Subcutaneous abdominal adipose tissue (tissue), 5 donors: ENCODE data around the gene OMP.
A peak's percentile ranks its signal among the peaks of the same experiment; 100 is the strongest.
"Not testable (repeated sequence)": the region's sequence is repeated elsewhere in the genome, so short reads cannot be mapped to it uniquely, and the experiment has no call there.

Experiments used
- H3K27ac ChIP-seq: one replicate; pipeline ENCODE4 v1.7.0; 2013; ENCODE audit warnings: low read depth, mild to moderate bottlenecking, inconsistent platforms, low read length, moderate library complexity
- H3K27me3 ChIP-seq, 5 donors: one replicate each; pipeline ENCODE4 v1.7.0; 2013; ENCODE audit warnings: low read length in 5 of 5, inconsistent platforms in 1 of 5; ENCODE audit not compliant: control insufficient read depth in 5 of 5, insufficient read depth in 4 of 5
- H3K36me3 ChIP-seq, 5 donors: one replicate each; pipeline ENCODE4 v1.7.0; 2013; ENCODE audit warnings: low read length in 5 of 5; ENCODE audit not compliant: control insufficient read depth in 5 of 5, insufficient read depth in 5 of 5
- H3K4me1 ChIP-seq, 5 donors: one replicate each; pipeline ENCODE4 v1.7.0; 2013; ENCODE audit warnings: low read length in 5 of 5, mild to moderate bottlenecking in 3 of 5, moderate library complexity in 1 of 5; ENCODE audit not compliant: control insufficient read depth in 5 of 5, insufficient read depth in 5 of 5
- H3K4me3 ChIP-seq, 5 donors: one replicate each; pipeline ENCODE4 v1.7.0; 2013; ENCODE audit warnings: low read length in 5 of 5, low read depth in 1 of 5
- H3K9ac ChIP-seq, 5 donors: one replicate each; pipeline ENCODE4 v1.7.0; 2013; ENCODE audit warnings: low read length in 5 of 5, mild to moderate bottlenecking in 4 of 5, moderate library complexity in 3 of 5
- H3K9me3 ChIP-seq, 5 donors: one replicate each; pipeline ENCODE4 v1.7.0; 2013; ENCODE audit warnings: low read length in 5 of 5; ENCODE audit not compliant: control insufficient read depth in 5 of 5
- donor health status: healthy.
- donor health status: healthy.
- donor health status: healthy.
- donor health status: healthy.
- donor health status: healthy.

Gene OMP

DNA sequence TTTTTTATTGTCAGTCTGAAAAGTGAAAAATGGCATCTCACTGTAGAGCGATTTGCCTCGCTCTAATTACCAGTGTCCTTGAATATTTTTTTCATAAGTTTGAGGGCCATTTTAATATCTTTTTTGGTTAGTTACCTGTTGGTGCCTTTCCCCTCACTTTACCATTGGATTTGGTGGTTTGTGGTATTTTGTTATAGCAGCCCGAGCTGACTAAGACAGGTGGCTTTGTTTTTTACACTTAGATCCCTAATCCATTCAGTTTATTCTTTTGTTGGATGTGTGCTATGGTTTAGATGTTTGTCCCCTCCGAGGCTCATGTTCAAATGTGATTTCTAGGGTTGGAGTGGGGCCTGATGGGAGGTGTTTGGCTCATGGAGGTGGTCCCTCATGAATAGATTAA is 42.4 kb upstream of the OMP start:
- H3K27ac ChIP-seq = no peak overlapping the region
- peaks cover 0 to 24% (median 14%) of the 10 kb centered on the region in 5 donors for H3K9me3 ChIP-seq
- no peak overlapping the region for H3K9ac ChIP-seq
- H3K27me3 ChIP-seq = no peaks in the 10 kb centered on the region
- no peak overlapping the region for H3K4me3 ChIP-seq
- H3K4me1 ChIP-seq = no peaks in the 10 kb centered on the region
- H3K36me3 ChIP-seq = no peaks in the 10 kb centered on the region

DNA sequence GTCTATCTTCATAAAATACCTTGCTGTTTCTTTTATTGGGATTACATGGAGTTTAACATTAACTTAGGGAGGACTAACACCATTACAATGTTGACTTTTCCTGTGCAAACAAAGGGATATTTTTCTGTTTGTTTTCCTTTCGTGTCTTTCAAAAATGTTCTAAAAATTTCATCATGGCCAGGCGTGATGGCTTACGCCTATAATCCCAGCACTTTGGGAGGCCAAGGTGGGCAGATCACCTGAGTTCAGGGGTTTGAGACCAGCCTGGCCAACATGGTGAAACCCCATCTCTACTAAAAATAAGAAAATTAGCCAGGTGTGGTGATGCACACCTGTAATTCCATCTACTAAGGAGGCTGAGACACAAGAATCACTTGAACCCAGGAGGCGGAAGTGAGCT is 41.4 kb upstream of the OMP start:
- peaks cover 0 to 19% (median 8%) of the 10 kb centered on the region in 5 donors for H3K9me3 ChIP-seq
- not testable (repeated sequence) for H3K9ac ChIP-seq, H3K4me3 ChIP-seq, H3K36me3 ChIP-seq, H3K27ac ChIP-seq, H3K27me3 ChIP-seq, H3K4me1 ChIP-seq

DNA sequence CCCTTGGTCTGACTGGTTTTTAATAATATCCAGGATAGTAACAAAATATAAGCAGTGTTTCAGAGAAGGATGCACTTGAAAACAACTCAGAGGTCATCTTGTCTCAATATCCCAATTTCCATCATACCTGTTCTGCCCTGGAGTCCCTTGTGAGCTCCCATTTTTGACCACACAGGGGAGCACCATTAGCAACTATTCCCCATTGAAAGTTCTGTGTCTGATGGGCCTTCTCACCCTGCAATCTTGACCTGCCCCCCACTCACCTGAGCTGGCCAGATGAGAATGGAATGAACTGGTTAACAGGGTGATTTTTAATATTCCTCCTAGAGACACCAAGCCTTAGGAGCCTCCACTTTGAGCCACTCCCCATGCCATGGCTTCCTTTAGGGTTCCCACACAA is 39.7 kb upstream of the OMP start:
- Histone ChIP-seq H3K9ac (no peak overlapping the region), H3K27me3 (no peaks in the 10 kb centered on the region), H3K27ac (no peak overlapping the region), H3K9me3 (peaks cover 0 to 6% (median 0%) of the 10 kb centered on the region in 5 donors), H3K36me3 (no peaks in the 10 kb centered on the region), H3K4me1 (peaks cover 0 to 20% (median 16%) of the 10 kb centered on the region in 5 donors), H3K4me3 (no peak overlapping the region)

GRCh38 chr11:77063407-77063806 is 39.2 kb upstream of the OMP start:
- Histone ChIP-seq H3K36me3 (no peaks in the 10 kb centered on the region), H3K4me3 (no peak overlapping the region), H3K4me1 (peaks cover 0 to 25% (median 19%) of the 10 kb centered on the region in 5 donors), H3K27ac (no peak overlapping the region), H3K9ac (no peak overlapping the region), H3K27me3 (no peaks in the 10 kb centered on the region), H3K9me3 (peaks cover 0 to 6% (median 0%) of the 10 kb centered on the region in 5 donors)

- Histone ChIP-seq H3K36me3 (no peaks in the 10 kb centered on the region), H3K4me1 (peaks cover 0 to 25% (median 19%) of the 10 kb centered on the region in 5 donors)
These were observed 38.8 kb upstream of the OMP start for GRCh38 chr11:77063861-77064260.

GRCh38 chr11:77064648-77065217 is 37.9 kb upstream of the OMP start:
- Histone ChIP-seq H3K9me3 (peaks cover 0 to 6% (median 0%) of the 10 kb centered on the region in 5 donors), H3K4me1 (peaks cover 0 to 25% (median 19%) of the 10 kb centered on the region in 5 donors), H3K4me3 (no peak overlapping the region), H3K27me3 (peaks cover 0 to 4% (median 0%) of the 10 kb centered on the region in 5 donors), H3K27ac (no peak overlapping the region), H3K9ac (no peak overlapping the region), H3K36me3 (no peaks in the 10 kb centered on the region)

More at GRCh38 chr11:77063861-77064260, 38.8 kb upstream of the OMP start:
- Histone ChIP-seq H3K4me3 (no peak overlapping the region), H3K27ac (no peak overlapping the region), H3K9ac (no peak overlapping the region), H3K27me3 (peaks cover 0 to 3% (median 0%) of the 10 kb centered on the region in 5 donors), H3K9me3 (peaks cover 0 to 6% (median 0%) of the 10 kb centered on the region in 5 donors)

- H3K9me3 ChIP-seq = peaks cover 0 to 6% (median 0%) of the 10 kb centered on the region in 5 donors
- peak overlapping the region in 4 of 5 donors; percentile 70 to 87 (median 85) for H3K9ac ChIP-seq
- H3K4me1 ChIP-seq = peaks cover 0 to 25% (median 19%) of the 10 kb centered on the region in 5 donors
- H3K36me3 ChIP-seq = no peaks in the 10 kb centered on the region
- peak overlapping the region; percentile 79 for H3K27ac ChIP-seq
- peak overlapping the region; percentile 68 to 75 (median 70) for H3K4me3 ChIP-seq
- H3K27me3 ChIP-seq = peaks cover 0 to 4% (median 0%) of the 10 kb centered on the region in 5 donors
These were observed 36.8 kb upstream of the OMP start for GRCh38 chr11:77065878-77066228.

DNA sequence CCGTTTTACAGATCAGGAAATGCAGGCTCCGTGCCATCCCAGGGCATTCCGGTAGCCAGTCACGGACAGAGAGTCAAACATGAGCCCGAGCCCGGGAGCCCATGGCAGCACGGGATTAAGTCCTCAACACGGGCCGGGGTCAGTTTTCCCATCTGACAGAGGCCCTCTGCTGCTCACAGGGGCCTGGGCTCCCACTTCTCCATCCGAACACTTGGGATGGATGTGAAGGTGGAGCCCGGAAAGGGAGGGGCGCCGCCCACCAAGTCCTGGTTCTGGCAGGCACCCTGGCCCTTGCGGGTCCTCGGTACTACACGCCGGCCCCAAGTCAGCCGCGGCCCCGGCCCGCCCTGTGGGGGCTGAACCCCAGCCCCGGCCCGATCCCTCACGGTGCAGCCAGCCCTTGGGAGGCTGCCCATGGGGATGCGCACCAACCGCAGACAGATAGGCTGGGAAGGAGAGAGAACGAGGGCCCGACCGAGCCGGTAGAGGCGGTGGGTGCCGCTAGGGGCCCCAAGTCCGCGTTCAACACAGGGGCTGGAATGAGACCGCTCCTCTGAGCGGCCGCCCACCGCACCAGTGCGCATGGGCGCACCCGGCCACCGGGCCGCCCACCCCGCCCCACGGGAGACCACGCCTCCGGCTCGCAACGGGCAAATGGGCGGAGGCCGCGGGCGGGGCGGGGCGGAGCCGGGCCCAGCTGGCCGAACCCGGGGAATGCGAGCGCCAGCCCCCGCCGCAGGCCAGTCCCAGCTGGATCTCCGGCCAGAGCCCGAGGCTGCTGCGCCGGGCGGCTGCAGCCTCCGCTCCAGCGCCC is 36.2 kb upstream of the OMP start, which contains the start of gene CAPN5:
Gene CAPN5, plus strand, starts transcription at position 743 of the 814 bp plus-strand sequence. CDS start 17,916 bp downstream, outside the sequence.
- H3K36me3 ChIP-seq = no peaks in the 10 kb centered on the region
- peaks cover 0 to 25% (median 19%) of the 10 kb centered on the region in 5 donors for H3K4me1 ChIP-seq
- H3K4me3 ChIP-seq = peak within 1 kb of the TSS; percentile 68 to 75 (median 70)
- peak within 1 kb of the TSS in 4 of 5 donors; percentile 70 to 87 (median 85) for H3K9ac ChIP-seq
- H3K27ac ChIP-seq = peak within 1 kb of the TSS; percentile 79
- peaks cover 0 to 4% (median 0%) of the 10 kb centered on the region in 5 donors for H3K27me3 ChIP-seq
- H3K9me3 ChIP-seq = peaks cover 0 to 6% (median 0%) of the 10 kb centered on the region in 5 donors

GRCh38 chr11:77067861-77068443 is 34.7 kb upstream of the OMP start:
- H3K4me1 ChIP-seq = peaks cover 5 to 38% (median 31%) of the 10 kb centered on the region in 5 donors
- no peaks in the 10 kb centered on the region for H3K9me3 ChIP-seq
- no peak overlapping the region for H3K27ac ChIP-seq
- H3K9ac ChIP-seq = peak overlapping the region in 2 of 5 donors; percentile 13 to 44
- peaks cover 0 to 4% (median 0%) of the 10 kb centered on the region in 5 donors for H3K27me3 ChIP-seq
- H3K4me3 ChIP-seq = peak overlapping the region in 2 of 5 donors; percentile 66 to 68
- no peaks in the 10 kb centered on the region for H3K36me3 ChIP-seq
